RCC 7860 (cell line): ENCODE data around the gene GOLPH3.
"Not testable (repeated sequence)": the region's sequence is repeated elsewhere in the genome, so short reads cannot be mapped to it uniquely, and the experiment has no call there.

Source experiments
- DNase-seq: peaks from one replicate; pipeline ENCODE4 v3.0.0-alpha.2; 2015; ENCODE audit warnings: low spot score
- FAIRE-seq: peaks from 2 replicates; lab custom pipeline; 2012; peaks lifted over from hg19 to GRCh38; lab: Jason Lieb, UNC

GOLPH3 gene

DNA sequence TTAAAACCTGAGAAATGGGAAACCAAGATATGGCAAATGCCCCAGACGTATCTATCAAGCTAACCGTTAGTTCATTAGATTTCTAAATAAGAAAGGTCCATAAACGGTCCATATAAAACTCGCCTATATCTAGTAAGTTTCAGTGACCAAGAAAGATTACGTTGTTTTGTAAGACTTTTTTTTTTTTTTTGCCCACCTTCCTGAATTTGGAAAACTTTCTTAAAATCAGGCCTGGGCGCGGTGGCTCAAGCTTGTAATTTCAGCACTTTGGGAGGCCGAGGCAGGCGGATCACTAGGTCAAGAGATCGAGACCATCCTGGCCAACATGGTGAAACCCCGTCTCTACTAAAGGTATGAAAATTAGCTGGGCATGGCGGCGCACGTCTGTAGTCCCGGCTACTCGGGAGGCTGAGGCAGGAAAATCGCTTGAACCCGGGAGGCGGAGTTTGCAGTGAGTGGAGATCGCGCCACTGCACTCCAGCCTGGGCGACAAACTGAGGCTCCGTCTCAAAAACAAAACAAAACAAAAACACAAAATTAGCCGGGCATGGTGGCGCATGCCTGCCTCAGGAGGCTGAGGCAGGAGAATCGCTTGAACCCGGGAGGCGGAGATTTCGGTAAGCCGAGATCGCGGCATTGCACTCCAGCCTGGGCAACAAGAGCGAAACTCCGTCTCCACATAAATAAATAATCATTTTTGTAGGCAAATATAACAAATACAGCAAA, 1.8 kb downstream of the GOLPH3 start:
- not testable (repeated sequence) for DNase-seq, FAIRE-seq

DNA sequence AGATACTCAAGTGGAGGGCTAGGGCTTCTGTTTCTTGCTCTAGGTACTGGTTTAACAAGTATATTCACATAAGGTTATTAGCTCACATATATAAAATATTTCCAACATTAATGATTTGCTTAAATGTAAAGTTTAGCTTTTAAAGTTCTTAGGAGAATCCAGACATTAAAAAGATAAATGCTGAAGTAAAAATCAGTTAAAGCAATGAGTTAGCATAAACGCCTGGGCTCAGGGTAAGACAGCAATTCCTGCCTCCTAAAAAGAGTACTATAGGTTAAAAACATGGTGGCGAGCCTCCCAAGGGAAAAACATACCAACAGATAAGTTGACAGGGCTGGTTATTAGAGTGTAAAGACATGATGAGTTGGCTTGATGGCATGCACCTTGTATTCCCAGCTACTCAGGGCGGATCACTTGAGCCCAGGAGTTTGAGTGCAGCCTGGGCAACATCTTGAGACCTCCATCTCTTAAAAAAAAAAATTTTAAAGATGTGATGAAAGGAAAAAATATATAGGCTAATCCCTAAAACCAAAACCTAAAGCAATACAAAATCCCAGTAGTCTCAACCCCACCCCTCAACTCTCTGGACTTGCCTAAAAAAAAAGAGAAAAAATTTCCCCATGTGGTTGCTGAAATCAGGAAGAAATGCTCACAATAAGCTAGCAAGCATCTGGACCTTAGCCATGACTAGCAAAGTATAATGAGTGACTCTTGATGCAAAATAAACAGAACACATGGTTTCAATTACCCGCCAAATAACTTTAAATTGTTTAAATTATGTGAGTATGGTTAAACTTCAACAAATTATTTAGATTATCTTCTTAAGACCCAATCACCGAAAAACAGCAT, 3.6 kb downstream of the GOLPH3 start:
- no peak for DNase-seq

DNA sequence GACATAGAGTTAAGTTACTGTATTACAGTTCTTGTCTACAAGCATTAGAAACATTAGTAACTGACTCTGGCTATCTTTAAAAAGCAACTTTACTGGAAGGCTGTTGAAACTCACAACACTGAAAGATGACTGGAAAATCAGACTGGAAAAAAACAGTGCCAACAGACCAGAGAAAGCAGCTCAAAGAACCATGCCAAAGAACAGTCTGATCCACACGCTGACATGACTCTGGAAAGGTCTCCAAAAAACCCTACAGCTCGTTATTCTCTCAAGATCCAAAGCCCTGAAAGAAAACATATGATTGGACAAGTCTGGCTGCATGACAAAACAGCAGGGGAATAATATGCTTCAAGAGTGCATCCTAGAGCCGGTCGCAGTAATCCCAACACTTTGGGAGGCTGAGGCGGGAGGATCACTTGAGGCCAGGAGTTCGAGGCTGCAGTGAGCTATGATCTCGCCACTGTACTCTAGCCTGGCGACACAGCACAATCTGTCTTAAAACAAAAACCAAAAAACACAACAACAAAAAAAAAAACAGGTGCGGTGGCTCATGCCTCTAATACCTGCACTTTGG, 5.6 kb downstream of the GOLPH3 start:
- FAIRE-seq, result no peak

More for the DNA sequence above, 3.6 kb downstream of the GOLPH3 start:
- no peak for FAIRE-seq

DNA sequence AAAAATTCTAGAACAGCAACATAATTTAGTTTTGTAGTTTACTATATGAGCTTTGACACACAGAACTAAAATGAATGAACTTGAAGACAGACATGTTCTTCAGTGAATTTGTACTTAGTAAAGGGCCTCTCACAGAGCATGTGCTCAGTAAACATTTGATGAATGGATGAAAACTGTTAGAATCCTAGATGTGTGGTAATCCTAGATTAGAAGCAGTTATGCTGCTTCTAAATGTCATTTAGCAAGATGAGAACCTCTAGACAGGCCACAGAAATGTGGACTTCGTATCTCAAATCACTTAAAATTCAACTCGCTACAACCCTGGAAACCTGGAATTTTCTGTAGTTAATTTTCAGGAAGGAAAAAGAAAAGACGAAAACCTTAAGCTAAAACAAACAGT, 8.5 kb downstream of the GOLPH3 start:
- no peak for FAIRE-seq
- no peak for DNase-seq

More for the DNA sequence above, 5.6 kb downstream of the GOLPH3 start:
- no peak for DNase-seq

DNA sequence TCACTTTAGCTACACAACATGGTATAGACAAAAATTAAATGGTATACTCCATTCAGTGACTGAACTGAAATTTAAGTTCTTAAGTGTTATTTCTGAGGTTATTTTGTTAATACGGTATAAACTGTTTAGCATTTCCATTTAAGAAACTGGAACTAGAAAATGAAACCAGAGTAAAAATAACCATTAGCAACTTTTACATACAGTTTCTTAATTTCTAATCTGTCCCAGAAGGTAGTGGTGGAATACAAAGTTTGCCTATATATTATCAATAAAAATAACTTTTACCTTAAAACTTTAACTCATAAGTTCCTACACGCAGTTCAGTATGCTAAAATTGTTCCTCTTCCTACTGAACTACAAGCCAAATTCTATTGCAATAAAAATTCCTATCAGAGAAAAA, 10.3 kb downstream of the GOLPH3 start:
- DNase-seq (no peak), FAIRE-seq (peak; percentile 20)

DNA sequence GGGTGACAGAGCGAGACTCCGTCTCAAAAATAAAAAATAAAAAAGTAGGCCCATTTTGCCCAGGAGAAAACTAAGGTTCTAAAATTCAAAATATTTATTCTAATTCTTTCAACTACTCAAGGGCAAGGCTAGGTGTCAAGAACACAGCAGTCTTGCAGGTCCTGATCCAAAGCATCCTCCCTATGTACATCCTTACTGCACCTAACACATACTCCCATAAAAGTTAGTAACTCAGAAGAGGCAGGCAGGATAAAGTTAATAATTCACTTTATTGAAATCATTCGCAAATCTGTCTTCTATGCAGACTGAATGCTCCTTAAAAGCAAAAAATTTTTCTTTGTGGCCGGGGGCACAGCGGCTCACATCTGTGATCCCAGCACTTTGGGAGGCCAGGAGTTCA, 11.1 kb downstream of the GOLPH3 start:
- DNase-seq, result no peak
- no peak for FAIRE-seq

DNA sequence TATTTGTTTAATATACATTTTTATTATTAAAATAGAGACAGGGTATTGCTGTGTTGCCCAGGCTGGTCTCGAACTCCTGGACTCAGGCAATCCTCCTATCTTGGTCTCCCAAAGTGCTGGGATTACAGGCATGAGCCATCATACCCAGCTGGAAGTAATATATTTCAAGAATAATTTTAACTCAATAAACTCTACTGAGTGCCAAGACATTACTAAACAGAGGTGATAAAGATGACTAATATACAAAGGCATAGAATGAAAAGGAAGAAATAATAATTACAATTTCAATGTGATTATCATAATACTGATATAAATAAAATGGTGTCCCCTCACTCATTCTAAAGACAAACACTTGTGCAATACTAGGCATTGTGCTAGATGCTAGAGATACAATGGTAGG, 13.9 kb downstream of the GOLPH3 start:
- no peak for DNase-seq
- FAIRE-seq, result no peak

DNA sequence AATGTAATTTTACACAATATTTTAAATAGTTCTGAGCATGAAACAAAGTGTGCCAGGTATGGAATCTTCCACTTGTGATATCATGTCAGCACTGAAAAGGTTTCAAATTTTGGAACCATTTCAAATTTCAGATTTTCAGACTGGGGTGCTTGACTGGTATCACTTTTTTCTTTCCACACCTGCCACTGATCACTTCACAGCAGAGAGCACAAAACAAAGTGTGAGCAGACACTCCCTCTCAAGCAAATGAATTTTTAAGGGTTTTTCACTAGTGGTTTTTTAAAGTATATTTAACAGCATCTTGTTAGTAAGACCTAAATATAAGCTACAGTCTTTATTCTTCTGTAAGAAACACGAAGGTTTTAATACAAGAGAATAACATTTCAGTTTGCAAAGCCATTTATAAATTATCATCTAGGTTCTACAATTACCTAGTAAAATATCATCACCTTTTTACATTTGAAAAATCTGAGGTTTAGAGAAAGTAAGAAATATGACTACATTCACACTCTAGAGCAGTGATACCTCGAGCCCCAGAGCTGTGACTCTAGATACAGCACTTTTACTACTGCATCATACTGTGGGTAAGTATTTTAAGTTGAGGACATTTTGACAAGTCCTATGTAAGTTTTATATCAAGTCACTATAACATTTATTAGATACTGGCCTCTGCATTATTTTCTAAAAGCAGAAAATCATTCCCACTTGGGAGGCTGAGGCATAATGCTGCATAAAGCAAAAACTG, 14.6 kb downstream of the GOLPH3 start:
- DNase-seq (no peak), FAIRE-seq (no peak)

DNA sequence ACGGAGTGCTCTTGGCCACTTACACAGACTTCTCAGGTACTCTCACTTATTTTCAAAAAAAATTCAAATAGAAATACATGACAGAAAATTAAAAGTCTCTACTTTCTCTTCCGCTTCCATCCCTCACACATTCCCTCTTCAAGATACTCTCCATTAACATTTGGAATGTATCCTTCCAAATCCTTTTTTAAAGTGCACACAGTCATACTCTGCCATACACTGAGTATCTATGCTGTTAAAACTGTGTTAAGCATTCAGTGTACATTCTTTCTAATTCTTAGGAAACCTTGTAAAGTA, 15.5 kb downstream of the GOLPH3 start:
- no peak for FAIRE-seq

DNA sequence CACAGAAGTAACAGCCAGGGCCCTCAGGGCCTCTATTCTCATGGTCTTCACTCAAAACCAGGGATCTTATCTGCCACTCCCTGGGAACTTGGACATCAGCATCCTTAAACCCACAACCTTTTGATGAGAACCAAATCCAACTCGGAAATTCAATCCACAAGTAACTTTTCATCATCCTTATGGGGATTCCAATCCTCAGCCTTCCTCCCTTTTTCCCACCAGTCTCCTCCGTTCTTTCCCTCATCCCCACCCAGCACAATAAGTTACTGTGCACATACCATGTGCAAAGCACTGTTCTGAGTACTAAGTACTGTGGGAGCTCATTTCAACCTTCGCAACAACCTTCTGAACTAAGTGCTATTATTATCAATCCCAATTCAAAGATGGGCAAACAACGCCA, 17.0 kb downstream of the GOLPH3 start:
- DNase-seq, result no peak
- no peak for FAIRE-seq

More for the DNA sequence above, 15.5 kb downstream of the GOLPH3 start:
- DNase-seq, result no peak

DNA sequence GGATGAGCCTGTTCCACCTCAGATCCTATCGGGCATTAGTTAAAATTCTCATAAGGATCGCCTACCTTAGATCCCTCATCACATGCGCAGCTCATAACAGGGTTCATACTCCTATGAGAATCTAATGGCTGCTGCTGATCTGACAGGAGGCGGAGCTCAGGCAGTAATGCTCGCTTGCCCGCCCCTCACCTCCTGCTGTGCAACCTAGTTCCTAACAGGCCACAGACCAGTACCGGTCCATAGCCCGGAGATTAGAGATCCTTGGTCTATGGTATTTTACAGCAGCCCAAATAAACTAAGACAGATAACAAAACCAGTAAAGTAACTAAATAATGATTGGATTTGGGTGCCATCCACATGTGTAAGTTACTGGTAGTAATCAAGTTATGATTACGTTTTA, 17.5 kb downstream of the GOLPH3 start:
- FAIRE-seq (no peak), DNase-seq (no peak)

DNA sequence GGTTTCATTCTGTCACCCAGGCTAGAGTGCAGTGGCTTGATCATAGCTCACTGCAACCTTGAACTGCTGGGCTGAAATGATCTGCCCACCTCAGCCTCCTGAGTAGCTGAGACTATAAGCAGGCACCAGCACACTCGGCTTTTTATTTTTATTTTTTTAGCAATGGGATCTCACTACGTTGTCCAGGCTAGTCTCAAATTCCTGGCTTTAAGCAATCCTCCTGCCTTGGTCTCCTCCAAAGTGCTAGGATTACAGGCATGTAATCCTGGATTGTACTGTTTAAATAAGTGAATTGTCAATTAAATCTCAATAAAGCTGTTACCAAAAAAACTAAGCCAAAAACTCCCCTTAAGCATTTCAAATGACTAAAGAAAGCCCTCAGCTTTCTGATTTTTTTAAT, 18.9 kb downstream of the GOLPH3 start:
- DNase-seq (no peak), FAIRE-seq (no peak)

DNA sequence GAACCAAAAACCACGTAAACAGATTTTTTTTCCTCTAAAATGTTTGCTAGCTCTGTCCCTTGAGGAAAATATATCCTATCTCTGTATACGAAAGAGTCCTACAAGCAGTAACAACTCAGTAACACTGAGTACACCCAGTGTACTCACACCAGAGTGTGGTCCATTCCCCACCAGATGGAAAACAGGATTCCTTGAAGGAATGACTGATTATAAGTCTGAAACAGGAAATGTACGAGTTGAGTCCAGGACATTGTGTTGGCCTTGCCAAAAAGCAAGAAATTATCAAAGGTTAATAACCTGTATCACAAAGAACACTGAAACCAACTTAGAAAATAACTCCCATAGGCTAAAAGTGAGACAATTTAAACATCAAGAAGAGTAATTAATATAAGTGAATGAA, 20.4 kb downstream of the GOLPH3 start:
- DNase-seq (no peak), FAIRE-seq (no peak)

DNA sequence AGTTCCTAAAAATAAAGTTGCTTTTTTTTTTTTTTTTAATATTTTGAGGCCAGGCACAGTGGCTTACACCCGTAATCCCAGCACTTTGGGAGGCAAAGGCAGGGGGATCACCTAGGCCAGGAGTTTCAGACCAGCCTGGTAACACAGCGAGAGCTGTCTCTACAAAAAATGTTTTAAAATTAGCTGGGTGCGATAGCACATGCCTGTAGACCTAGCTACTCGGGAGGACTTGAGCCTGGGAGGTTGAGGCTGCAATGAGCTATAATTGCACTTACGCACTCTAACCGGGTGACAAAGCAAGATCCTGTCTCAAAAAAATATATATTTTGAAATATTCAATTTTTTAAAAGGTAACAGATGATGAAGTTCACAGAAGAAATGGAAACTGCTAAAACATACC, 22.9 kb downstream of the GOLPH3 start:
- DNase-seq, result no peak
- no peak for FAIRE-seq

DNA sequence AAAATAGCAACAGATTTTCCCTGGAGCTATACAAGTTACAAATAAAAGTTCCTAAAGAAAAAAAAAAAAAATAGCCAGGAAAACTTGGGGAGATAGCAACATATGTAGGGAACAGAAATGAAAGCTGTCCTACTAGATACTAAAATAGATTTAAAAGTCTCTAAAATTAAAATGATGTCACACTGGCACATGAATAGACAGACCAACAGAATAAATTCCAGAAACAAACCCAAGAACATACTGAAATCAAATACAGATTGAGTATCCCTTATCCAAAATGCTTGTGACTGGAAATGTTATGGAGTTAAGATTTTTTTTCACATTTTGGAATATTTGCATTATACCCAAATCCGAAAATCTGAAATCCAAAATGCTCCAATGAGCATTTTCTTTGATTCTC, 23.8 kb downstream of the GOLPH3 start:
- FAIRE-seq (peak; percentile 2), DNase-seq (no peak)

DNA sequence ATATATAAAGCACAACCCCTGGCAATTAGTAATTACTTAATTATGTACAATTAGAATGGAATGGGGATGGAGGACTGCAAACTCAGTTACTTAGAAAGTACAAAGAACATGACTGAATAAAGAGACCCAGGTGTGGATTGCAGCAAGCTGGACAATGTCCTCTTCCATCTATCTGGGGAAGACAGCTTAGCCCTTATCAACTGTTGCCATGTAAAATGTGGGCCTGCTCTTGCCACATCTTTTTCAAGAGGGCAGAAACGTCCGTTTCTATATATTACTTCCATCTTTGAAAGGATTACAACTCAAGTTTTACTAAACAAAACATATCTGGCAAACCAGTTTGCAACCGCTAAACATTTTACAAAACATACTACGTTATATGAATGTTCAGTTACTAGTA, 26.2 kb downstream of the GOLPH3 start:
- DNase-seq (no peak), FAIRE-seq (no peak)

DNA sequence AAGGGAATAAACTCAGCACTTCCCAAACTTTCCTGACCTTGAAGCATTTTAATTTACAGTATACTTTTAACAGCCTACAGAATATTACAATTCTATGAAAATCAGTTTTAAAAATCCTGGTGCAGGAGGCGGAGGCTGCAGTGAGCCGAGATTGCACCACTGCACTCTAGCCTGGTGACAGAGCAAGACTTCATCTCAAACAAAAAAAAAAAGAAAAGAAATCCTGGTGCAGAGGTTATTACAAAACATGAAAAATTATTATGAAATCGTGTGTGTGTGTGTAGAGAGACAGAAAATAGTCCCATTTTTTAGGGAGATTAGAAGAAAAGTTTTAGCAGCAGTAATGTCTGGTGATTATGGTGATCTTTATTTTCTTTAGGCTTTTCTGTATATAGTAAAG, 26.9 kb downstream of the GOLPH3 start:
- FAIRE-seq (no peak), DNase-seq (no peak)

DNA sequence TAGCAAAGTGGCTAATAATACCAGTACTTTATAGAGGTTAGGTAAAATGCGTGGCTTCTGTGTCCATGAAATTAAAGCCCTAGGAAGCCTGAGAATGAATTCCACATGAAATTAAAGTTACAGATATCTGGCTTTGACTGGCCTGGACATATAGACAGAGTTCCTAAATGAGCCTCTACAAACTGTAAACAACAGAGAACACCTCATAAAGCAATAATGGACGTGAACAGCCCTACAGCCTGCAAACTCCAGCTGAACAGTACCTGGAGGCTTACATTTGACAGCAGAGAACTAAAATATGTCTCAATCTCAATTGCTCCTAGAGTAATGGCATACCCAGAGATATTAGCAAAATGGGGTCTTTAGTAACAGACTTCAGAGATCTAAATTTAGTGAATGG, 28.7 kb downstream of the GOLPH3 start:
- FAIRE-seq (no peak), DNase-seq (no peak)

DNA sequence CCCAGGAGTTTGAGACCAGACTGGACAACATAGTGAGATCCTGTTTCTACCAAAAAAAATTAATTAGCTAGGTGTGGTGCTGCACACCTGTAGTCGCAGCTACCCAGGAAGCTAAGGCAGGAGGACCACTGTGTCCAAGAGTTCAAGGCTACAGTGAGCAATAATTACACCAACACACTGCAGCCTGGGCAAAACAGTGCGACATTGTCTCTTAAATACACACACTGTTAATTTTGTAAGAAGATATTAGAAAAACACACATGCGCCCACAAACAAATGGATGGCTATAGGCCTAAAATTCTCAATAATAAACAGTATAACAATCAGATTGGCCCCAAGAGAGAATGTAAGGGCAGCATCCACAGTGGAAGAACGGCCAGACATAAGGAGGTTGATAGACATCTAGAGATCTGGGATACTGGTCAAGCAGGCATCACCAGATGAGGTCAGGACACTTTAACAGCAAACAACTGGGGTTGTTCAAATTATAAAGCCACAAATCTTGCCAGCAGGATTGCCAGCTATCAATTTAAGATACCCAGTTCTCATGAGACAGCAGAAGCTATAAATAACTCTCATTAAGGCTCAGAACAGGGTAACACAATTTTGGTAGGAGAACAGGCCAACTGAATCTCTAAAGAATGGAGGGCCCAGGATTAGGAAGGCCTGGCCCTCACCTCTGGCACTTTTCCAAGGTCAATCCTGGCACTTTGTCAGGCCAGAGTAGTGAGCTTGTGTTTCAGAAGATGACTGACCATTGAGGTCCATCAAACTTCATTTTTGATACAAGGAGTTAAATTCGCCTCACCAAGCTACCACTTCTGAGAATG, 29.5 kb downstream of the GOLPH3 start:
- no peak for FAIRE-seq
- no peak for DNase-seq

DNA sequence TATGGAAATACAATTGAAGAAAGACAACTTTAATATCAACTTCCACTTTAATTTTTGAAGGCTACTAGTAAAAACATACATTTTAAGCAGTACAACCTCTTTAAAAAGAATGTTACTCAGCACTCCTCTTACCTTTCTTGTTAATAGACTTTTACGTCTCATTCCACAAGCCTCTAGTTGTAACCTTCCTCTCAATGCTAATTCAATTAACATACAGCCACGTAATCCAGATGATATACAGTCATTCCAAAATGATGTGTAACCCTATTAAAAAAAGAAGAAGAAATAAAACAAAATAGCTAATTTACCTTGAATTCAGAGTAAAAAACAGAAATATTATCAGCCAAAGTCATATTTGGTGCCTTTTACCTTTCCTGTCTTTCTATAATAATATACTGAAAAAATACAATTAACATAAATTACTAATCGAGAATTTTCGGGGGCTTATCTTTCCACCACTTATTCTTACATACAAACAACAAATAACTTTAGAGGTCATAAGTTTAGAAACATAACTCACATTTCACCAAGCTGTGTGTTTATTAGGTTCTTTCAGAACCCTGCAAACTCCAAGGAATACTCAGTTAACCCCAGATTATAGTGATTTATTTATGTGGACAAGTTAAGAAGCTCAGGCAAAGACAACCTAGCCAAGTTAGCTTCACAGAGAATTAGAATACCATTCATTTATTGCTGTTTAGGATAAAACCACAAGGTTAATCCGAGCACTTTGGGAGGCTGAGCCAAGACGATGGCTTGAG, 30.3 kb downstream of the GOLPH3 start:
- no peak for FAIRE-seq
- no peak for DNase-seq
